Uterus (tissue), 4 donors: Measurements from ENCODE around the gene TSGA10. TPM values are rescaled to one million over a fixed set of nuclear protein-coding genes. Genes with fewer than 3 reads are reported as not detected.

ENCODE experiments used
- DNase-seq, 2 donors: peaks; one replicate each; pipeline ENCODE4 v3.0.0-alpha.2; 2019 to 2020
- H3K27ac ChIP-seq, 2 donors: fragments of 200-600 bp; sonication (generic); 1 replicate in 1 of 2; 2 replicates in 1 of 2; pipeline ENCODE4 v1.5.1; 2016 to 2018
- H3K27me3 ChIP-seq, 2 donors: fragments of 200-600 bp; sonication (generic); one replicate each; pipeline ENCODE4 v1.5.1; 2018 to 2019; ENCODE audit warnings: control low read depth in 1 of 2
- H3K36me3 ChIP-seq, 2 donors: fragments of 200-600 bp; sonication (generic); one replicate each; pipeline ENCODE4 v1.5.1; 2019; ENCODE audit warnings: control low read depth in 1 of 2
- H3K4me1 ChIP-seq, 2 donors: fragments of 200-600 bp; sonication (generic); one replicate each; pipeline ENCODE4 v1.5.1; 2018 to 2019; ENCODE audit warnings: control low read depth in 1 of 2
- H3K4me3 ChIP-seq, 2 donors: fragments of 200-600 bp; sonication (generic); 1 replicate in 1 of 2; 2 replicates in 1 of 2; pipeline ENCODE4 v1.5.1; 2018 to 2019; ENCODE audit warnings: mild to moderate bottlenecking in 1 of 2
- H3K9me3 ChIP-seq, 2 donors: fragments of 200-600 bp; sonication (generic); one replicate each; pipeline ENCODE4 v1.5.1; 2019; ENCODE audit warnings: control low read depth in 1 of 2
- POLR2A ChIP-seq, 2 donors: fragments of 450-650 bp; IDR thresholded peaks; one replicate each; pipeline ENCODE4 v1.6.1; 2016; ENCODE audit warnings: antibody characterized with exemption in 2 of 2, mild to moderate bottlenecking in 1 of 2, moderate library complexity in 1 of 2
- intact Hi-C: fragments of 100-400 bp; cut with DNase I; formaldehyde crosslinking; loops from one replicate; pipeline ENCODE4 v1.15.1; 2023; ENCODE audit warnings: low total_unique reads
- total RNA-seq, 4 donors: library from RNA; depleted of rRNA in 3 of 4; stranded (reverse); fragments of >200 nt in 3 of 4; gene quantifications; one replicate each; pipeline versions ENCODE4 v1.1.0 to v1.2.4, GENCODE V29; 2014 to 2023
- TF ChIP-seq, protein P1 (sequence below), 4 experiments: fragments of 200-600 bp in 2 of 4; fragments of 450-650 bp in 2 of 4; sonication (generic) in 2 of 4; IDR thresholded peaks; one replicate each; pipeline ENCODE4 v1.5.1; 2016 to 2019; ENCODE audit warnings: antibody characterized with exemption in 4 of 4, mild to moderate bottlenecking in 2 of 4, moderate library complexity in 1 of 4
- donor health status: DM: yes; HTN: yes; CAD: no.

Gene TSGA10
- total RNA-seq, 4 donors from 2014 or later, result 5.9 to 22.5 (median 16.2) TPM

DNA sequence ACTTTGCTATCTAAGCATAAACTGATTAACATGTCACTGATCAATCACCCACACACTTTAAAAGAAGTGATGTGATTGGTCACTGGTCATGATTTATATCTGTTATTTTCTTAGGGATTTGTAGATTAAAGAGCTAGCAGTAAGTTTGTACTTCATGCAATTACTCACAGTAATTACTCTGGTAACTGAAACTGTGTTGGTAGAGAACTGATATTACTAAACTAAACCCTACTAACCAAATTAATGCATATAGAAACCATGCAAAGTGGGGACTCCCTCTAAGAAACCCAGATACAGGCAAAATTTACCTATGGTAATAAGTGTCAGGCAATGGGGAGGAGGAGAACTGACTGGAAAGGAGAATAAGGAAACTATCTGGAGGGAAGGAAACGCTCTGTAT lies 58.0 kb downstream of the TSGA10 start:
- intact Hi-C loops, result no loop called here
- no peaks in the 10 kb centered on the region for H3K27me3 ChIP-seq
- TF ChIP-seq, protein P1, sequence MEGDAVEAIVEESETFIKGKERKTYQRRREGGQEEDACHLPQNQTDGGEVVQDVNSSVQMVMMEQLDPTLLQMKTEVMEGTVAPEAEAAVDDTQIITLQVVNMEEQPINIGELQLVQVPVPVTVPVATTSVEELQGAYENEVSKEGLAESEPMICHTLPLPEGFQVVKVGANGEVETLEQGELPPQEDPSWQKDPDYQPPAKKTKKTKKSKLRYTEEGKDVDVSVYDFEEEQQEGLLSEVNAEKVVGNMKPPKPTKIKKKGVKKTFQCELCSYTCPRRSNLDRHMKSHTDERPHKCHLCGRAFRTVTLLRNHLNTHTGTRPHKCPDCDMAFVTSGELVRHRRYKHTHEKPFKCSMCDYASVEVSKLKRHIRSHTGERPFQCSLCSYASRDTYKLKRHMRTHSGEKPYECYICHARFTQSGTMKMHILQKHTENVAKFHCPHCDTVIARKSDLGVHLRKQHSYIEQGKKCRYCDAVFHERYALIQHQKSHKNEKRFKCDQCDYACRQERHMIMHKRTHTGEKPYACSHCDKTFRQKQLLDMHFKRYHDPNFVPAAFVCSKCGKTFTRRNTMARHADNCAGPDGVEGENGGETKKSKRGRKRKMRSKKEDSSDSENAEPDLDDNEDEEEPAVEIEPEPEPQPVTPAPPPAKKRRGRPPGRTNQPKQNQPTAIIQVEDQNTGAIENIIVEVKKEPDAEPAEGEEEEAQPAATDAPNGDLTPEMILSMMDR (IDR thresholded peaks at IDR 0.05), result no peak
- TF ChIP-seq POLR2A (IDR thresholded peaks at IDR 0.05), result no peak
- DNase-seq, result no peak
- no peak overlapping the region for H3K4me3 ChIP-seq
- H3K4me1 ChIP-seq, result no peaks in the 10 kb centered on the region
- H3K36me3 ChIP-seq, result peaks cover 0 to 3% of the 10 kb centered on the region in 2 donors
- peaks cover 0 to 5% of the 10 kb centered on the region in 2 donors for H3K9me3 ChIP-seq
- H3K27ac ChIP-seq, result no peak overlapping the region

DNA sequence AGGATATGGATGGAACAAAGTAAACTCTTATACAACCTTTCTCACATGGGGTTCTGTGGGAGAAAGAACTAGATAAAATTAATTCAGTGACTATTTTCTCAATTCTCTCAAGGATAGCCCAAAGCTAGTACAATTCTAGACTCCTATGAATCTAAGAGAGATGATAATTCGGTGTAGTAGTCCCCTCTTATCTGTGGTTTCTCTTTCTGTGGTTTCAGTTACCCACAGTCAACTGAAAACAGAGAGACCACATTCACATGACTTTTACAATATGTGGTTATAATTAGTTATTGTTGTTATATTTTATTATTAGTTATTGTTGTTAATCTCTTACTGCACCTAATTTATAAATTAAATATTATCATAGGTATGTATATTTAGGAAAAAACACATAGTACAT lies 66.7 kb downstream of the TSGA10 start:
- intact Hi-C loops, result no loop called here
- Histone ChIP-seq H3K36me3 (no peaks in the 10 kb centered on the region), H3K27me3 (no peaks in the 10 kb centered on the region), H3K4me3 (no peak overlapping the region), H3K27ac (no peak overlapping the region), H3K4me1 (no peaks in the 10 kb centered on the region), H3K9me3 (no peaks in the 10 kb centered on the region)
- TF ChIP-seq POLR2A (IDR thresholded peaks at IDR 0.05), result no peak
- TF ChIP-seq, protein P1 (IDR thresholded peaks at IDR 0.05), result no peak
- no peak for DNase-seq

DNA sequence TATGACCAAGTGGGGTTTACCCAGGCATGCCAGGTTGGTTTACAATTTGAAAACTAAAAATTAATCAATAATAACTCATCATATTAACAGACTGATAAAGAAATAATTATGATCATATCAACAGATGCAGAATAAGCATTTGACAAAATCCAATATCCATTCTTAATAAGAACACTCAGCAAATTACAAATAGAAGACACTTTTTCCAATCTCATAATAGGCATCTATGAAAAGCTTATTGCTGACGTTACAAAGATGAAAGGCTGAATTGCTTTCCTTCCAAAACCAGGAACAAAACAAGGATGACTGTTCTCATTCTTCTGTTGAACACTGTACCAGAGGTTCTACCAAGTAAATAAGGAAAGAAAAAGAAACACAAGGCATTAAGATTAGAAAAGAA lies 68.4 kb downstream of the TSGA10 start:
- H3K27ac ChIP-seq, result no peak overlapping the region
- no peaks in the 10 kb centered on the region for H3K36me3 ChIP-seq
- intact Hi-C loops, result no loop called here
- H3K9me3 ChIP-seq, result no peaks in the 10 kb centered on the region
- no peaks in the 10 kb centered on the region for H3K4me1 ChIP-seq
- H3K27me3 ChIP-seq, result no peaks in the 10 kb centered on the region
- H3K4me3 ChIP-seq, result no peak overlapping the region
- TF ChIP-seq, protein P1 (IDR thresholded peaks at IDR 0.05), result no peak
- no peak for TF ChIP-seq POLR2A (IDR thresholded peaks at IDR 0.05)
- no peak for DNase-seq

DNA sequence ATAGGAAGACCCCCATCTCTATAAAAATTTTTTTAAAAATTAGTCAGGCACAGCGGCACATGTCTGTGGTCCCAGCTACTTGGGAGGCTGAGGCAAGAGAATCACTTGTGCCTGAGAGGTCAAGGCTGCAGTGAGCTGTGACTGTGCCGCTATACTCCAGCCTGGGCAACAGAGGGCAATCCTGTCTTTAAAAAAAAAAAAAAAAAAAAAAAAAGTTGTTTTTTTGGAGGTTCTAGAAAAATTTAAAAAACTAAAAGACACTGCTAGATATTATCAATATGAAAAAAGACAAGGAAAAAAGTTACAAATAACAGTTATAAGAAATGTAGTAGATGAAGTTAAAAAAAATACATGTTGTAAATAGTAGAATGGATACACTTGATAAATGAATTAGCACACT lies 69.3 kb downstream of the TSGA10 start:
- no peak for DNase-seq
- Histone ChIP-seq H3K36me3 (no peaks in the 10 kb centered on the region), H3K4me3 (no peak overlapping the region), H3K27ac (no peak overlapping the region), H3K9me3 (no peaks in the 10 kb centered on the region), H3K27me3 (no peaks in the 10 kb centered on the region), H3K4me1 (no peaks in the 10 kb centered on the region)
- no peak for TF ChIP-seq POLR2A (IDR thresholded peaks at IDR 0.05)
- intact Hi-C loops, result no loop called here

DNA sequence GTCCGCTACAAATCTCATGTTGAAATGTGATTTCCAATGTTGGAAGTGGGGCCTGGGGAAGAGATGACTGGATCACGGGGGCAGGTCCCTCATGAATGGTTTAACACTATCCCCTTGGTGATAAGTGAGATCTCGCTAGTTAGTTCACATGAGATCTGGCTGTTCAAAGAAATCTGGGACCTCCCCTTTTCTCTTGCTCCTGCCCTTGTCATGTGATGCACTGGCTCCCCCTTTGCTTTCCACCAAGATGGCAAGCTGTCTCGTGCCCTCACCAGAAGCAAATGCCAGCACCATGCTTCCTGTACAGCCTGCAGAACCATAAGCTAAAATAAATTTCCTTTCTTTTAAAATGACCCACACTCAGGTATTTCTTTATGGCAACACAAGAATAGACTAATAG lies 70.5 kb downstream of the TSGA10 start:
- H3K36me3 ChIP-seq, result no peaks in the 10 kb centered on the region
- intact Hi-C loops, result no loop called here
- DNase-seq, result no peak
- H3K27ac ChIP-seq, result no peak overlapping the region
- no peaks in the 10 kb centered on the region for H3K4me1 ChIP-seq
- no peak overlapping the region for H3K4me3 ChIP-seq
- no peaks in the 10 kb centered on the region for H3K9me3 ChIP-seq
- TF ChIP-seq, protein P1 (IDR thresholded peaks at IDR 0.05), result no peak
- no peak for TF ChIP-seq POLR2A (IDR thresholded peaks at IDR 0.05)
- H3K27me3 ChIP-seq, result no peaks in the 10 kb centered on the region

DNA sequence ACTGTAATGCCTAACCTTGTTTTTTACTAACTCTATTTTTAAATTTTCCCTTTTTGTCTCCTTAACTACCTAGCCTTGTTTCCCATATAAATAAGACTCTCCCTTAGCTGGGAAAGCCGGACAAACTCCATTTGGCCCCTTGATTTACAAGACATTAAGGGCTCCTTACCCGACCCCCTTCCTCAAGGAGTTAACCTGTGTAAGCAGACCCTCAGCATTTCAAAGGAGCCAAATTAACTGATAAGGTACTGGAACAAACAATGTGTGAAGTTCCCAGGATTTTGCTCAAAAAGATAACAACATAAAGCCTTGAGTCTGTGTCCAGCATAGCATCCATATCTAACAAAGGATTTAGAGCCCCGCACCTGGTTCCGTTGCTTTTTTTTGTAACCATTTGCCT lies 72.9 kb downstream of the TSGA10 start:
- TF ChIP-seq, protein P1 (IDR thresholded peaks at IDR 0.05), result no peak
- no peak for TF ChIP-seq POLR2A (IDR thresholded peaks at IDR 0.05)
- no peaks in the 10 kb centered on the region for H3K9me3 ChIP-seq

More for the DNA sequence above, 72.9 kb downstream of the TSGA10 start:
- H3K27me3 ChIP-seq, result no peaks in the 10 kb centered on the region
- no peaks in the 10 kb centered on the region for H3K36me3 ChIP-seq
- no peaks in the 10 kb centered on the region for H3K4me1 ChIP-seq
- no peak for DNase-seq
- H3K27ac ChIP-seq, result no peak overlapping the region
- intact Hi-C loops, result no loop called here
- no peak overlapping the region for H3K4me3 ChIP-seq
